D721Med (cell line): ENCODE data around the gene ADARB2.
"Not testable (repeated sequence)": the region's sequence is repeated elsewhere in the genome, so short reads cannot be mapped to it uniquely, and the experiment has no call there.

Source experiments
- DNase-seq: peaks from one replicate; pipeline ENCODE4 v3.0.0; 2011; ENCODE audit warnings: low spot score; ENCODE audit not compliant: insufficient read length
- FAIRE-seq: peaks from 2 replicates; lab custom pipeline; 2011; peaks lifted over from hg19 to GRCh38; lab: Jason Lieb, UNC
- CTCF ChIP-seq: IDR thresholded peaks from 2 replicates; pipeline ENCODE4 v1.5.1; 2012; ENCODE audit warnings: mild to moderate bottlenecking, control low read depth; ENCODE audit not compliant: insufficient read depth; ENCODE audit errors: missing control alignments

Gene ADARB2

GRCh38 chr10:1251769-1252168, 485.6 kb downstream of the ADARB2 start:
- TF ChIP-seq CTCF, result no peak
- no peak for FAIRE-seq
- no peak for DNase-seq

DNA sequence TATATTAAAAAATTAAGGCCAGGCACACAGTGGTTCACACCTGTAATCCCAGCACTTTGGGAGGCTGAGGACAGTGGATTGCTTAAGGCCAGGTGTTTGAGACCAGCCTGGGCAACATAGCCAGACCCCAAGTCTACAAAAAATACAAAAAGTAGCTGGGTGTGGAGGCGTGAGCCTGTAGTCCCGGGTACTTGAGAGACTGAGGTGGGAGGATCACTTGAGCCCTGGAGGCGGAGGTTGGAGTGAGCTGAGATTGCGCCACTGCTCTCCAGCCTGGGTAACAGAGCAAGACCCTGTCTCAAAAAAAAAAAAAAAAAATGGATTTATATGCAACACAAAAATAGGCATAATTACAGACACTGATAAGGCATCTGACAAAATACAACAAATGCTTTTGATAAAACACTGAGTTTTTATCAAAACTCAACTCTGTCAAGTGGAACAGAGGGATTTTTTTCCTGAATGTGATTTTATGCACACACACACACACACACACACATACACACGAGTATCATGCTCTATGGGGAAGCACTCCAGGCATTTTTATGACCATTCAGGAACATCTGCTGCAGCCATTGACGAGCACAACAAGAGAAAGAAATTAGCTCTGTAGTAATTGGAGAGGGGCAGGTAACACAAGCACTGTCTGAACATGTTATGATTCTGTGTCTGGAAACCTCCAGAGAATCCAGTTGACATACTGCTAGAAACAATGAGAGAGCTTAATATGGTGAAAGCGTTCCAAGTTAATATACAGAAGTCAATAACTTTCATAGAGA, 488.0 kb downstream of the ADARB2 start:
- no peak for FAIRE-seq
- no peak for DNase-seq
- TF ChIP-seq CTCF, result no peak

GRCh38 chr10:1248262-1248630, 489.1 kb downstream of the ADARB2 start:
- FAIRE-seq, DNase-seq: not testable (repeated sequence)

DNA sequence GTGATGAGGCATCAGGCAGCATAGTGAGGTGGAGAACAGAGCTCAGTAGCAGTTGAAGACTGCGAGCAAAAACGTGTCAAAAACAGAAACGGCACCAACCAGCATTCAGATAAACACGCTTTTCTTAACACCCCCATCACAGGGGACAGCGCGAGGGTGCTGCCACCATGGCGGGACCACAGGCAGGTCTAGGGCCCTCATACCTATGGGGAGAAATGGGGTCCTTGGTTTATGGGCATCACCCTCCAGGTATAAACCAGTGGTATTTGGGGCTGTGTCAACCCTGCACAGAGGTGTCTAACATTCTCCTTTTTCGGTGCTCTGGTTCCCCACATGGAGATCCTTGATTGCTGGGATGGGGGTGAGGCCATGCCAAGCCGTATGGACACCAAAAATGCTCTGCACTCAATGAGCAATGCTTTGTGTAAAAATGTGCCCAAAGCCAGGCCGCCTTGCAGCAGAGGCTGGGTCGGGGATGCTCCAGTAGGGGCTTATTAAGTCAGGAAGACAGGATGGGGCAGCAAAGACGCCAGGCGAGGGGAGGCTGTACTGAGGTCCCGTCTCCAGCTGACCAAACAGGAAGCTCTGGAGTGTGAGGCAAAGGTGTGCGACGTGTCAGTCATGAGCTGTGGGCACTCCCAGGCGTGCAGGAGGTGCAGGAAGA, 489.6 kb downstream of the ADARB2 start:
- TF ChIP-seq CTCF, result no peak
- DNase-seq, result no peak
- no peak for FAIRE-seq

- no peak for FAIRE-seq
- no peak for DNase-seq
- no peak for TF ChIP-seq CTCF
These were observed 492.8 kb downstream of the ADARB2 start for GRCh38 chr10:1244493-1244892.

- no peak for DNase-seq
- no peak for FAIRE-seq
- no peak for TF ChIP-seq CTCF
These were observed 493.7 kb downstream of the ADARB2 start for GRCh38 chr10:1243486-1244234.

GRCh38 chr10:1242975-1243374, 494.4 kb downstream of the ADARB2 start:
- no peak for TF ChIP-seq CTCF
- DNase-seq (no peak), FAIRE-seq (no peak)
